H9 (cell line): ENCODE measurements around the gene SRRD. TPM values are rescaled to one million over a fixed set of nuclear protein-coding genes. Genes with fewer than 3 reads are reported as not detected.

Experiments
- DNase-seq: peaks from one replicate; pipeline ENCODE4 v3.0.0-alpha.2; 2017
- H2AFZ ChIP-seq: one replicate; pipeline ENCODE4 v1.6.1; 2013; ENCODE audit warnings: mild to moderate bottlenecking, low read length, control low read depth, moderate library complexity
- H2AK5ac ChIP-seq: 2 replicates; pipeline ENCODE4 v1.6.1; 2013; ENCODE audit warnings: low read length, control low read depth, mixed read lengths; ENCODE audit not compliant: insufficient read length
- H2BK120ac ChIP-seq: one replicate; pipeline ENCODE4 v1.6.1; 2013; ENCODE audit warnings: low read depth, mild to moderate bottlenecking, low read length, control low read depth, inconsistent platforms; ENCODE audit not compliant: poor library complexity, severe bottlenecking
- H2BK12ac ChIP-seq: 2 replicates; pipeline ENCODE4 v1.6.1; 2013; ENCODE audit warnings: low read length, control low read depth, mixed read lengths, low read depth; ENCODE audit not compliant: insufficient read length
- H2BK15ac ChIP-seq: 2 replicates; pipeline ENCODE4 v1.6.1; 2013; ENCODE audit warnings: low read depth, low read length, control low read depth
- H2BK20ac ChIP-seq: one replicate; pipeline ENCODE4 v1.6.1; 2013; ENCODE audit warnings: low read depth, mild to moderate bottlenecking, low read length, control low read depth, inconsistent platforms; ENCODE audit not compliant: poor library complexity, severe bottlenecking
- H2BK5ac ChIP-seq: 2 replicates; pipeline ENCODE4 v1.6.1; 2013; ENCODE audit warnings: low read length, control low read depth, mixed read lengths; ENCODE audit not compliant: insufficient read length
- H3K14ac ChIP-seq: 2 replicates; pipeline ENCODE4 v1.6.1; 2013; ENCODE audit warnings: low read length, control low read depth; ENCODE audit not compliant: insufficient read depth
- H3K18ac ChIP-seq: 2 replicates; pipeline ENCODE4 v1.6.1; 2013; ENCODE audit warnings: low read depth, mild to moderate bottlenecking, mixed read lengths, low read length, control low read depth; ENCODE audit not compliant: insufficient read length
- H3K23ac ChIP-seq: 2 replicates; pipeline ENCODE4 v1.6.1; 2013; ENCODE audit warnings: low read length, control low read depth, mixed read lengths, low read depth; ENCODE audit not compliant: insufficient read length
- H3K23me2 ChIP-seq: 2 replicates; pipeline ENCODE4 v1.6.1; 2013; ENCODE audit warnings: low read depth, mild to moderate bottlenecking, mixed read lengths, low read length, control low read depth; ENCODE audit not compliant: insufficient read length, poor library complexity, severe bottlenecking
- H3K27ac ChIP-seq: 2 replicates; pipeline ENCODE4 v1.5.1; 2013; ENCODE audit warnings: low read length, control low read depth, mixed read lengths, low read depth; ENCODE audit not compliant: insufficient read length
- H3K27me3 ChIP-seq: 2 replicates; pipeline ENCODE4 v1.6.1; 2013; ENCODE audit warnings: low read length, control low read depth, inconsistent platforms; ENCODE audit not compliant: insufficient read depth
- H3K4ac ChIP-seq: 2 replicates; pipeline ENCODE4 v1.6.1; 2013; ENCODE audit warnings: low read depth, mild to moderate bottlenecking, control low read depth, inconsistent platforms, low read length, moderate library complexity
- H3K4me1 ChIP-seq: 2 replicates; pipeline ENCODE4 v1.6.1; 2013; ENCODE audit warnings: low read length, control low read depth, inconsistent platforms; ENCODE audit not compliant: insufficient read depth
- H3K4me2 ChIP-seq: 2 replicates; pipeline ENCODE4 v1.6.1; 2013; ENCODE audit warnings: low read length, control low read depth, mixed read lengths; ENCODE audit not compliant: insufficient read length, insufficient read depth
- H3K56ac ChIP-seq: 2 replicates; pipeline ENCODE4 v1.6.1; 2013; ENCODE audit warnings: low read depth, mild to moderate bottlenecking, mixed read lengths, low read length, control low read depth; ENCODE audit not compliant: insufficient read length
- H3K79me1 ChIP-seq: 2 replicates; pipeline ENCODE4 v1.6.1; 2013; ENCODE audit warnings: low read depth, mild to moderate bottlenecking, moderate library complexity, low read length, control low read depth, inconsistent platforms; ENCODE audit not compliant: insufficient read depth, poor library complexity, severe bottlenecking
- H3K79me2 ChIP-seq: 2 replicates; pipeline ENCODE4 v1.6.1; 2013; ENCODE audit warnings: low read length, control low read depth, inconsistent platforms; ENCODE audit not compliant: insufficient read depth
- H3K9ac ChIP-seq: 2 replicates; pipeline ENCODE4 v1.6.1; 2013; ENCODE audit warnings: low read length, control low read depth, mixed read lengths; ENCODE audit not compliant: insufficient read length; ENCODE audit errors: extremely low read depth
- H3K9me3 ChIP-seq: one replicate; pipeline ENCODE4 v1.6.1; 2013; ENCODE audit warnings: low read depth, low read length, inconsistent platforms; ENCODE audit not compliant: control insufficient read depth
- H3T11ph ChIP-seq: one replicate; pipeline ENCODE4 v1.6.1; 2013; ENCODE audit warnings: mild to moderate bottlenecking, low read length, control low read depth, inconsistent platforms
- H4K20me1 ChIP-seq: one replicate; pipeline ENCODE4 v1.6.1; 2013; ENCODE audit not compliant: control insufficient read depth, insufficient read length, insufficient read depth
- H4K5ac ChIP-seq: 2 replicates; pipeline ENCODE4 v1.6.1; 2013; ENCODE audit warnings: low read depth, mild to moderate bottlenecking, mixed read lengths, low read length, control low read depth; ENCODE audit not compliant: insufficient read length
- H4K8ac ChIP-seq: replicated peaks from 2 replicates; pipeline ENCODE4 v1.6.1; 2013; ENCODE audit warnings: low read length, control low read depth, mixed read lengths, low read depth; ENCODE audit not compliant: insufficient read length
- H4K91ac ChIP-seq: 2 replicates; pipeline ENCODE4 v1.6.1; 2013; ENCODE audit warnings: low read depth, mild to moderate bottlenecking, moderate library complexity, mixed read lengths, low read length, control low read depth; ENCODE audit not compliant: insufficient read length
- H3K27ac Mint-ChIP-seq, 3 experiments: 2 replicates in 2 of 3; 3 replicates in 1 of 3; pipeline ENCODE4 v1.8.0; 2020 to 2021; ENCODE audit warnings: mixed read lengths in 3 of 3, mild to moderate bottlenecking in 1 of 3, moderate library complexity in 1 of 3
- H3K27me3 Mint-ChIP-seq: 2 replicates; pipeline ENCODE4 v1.8.0; 2021; ENCODE audit warnings: low read depth, mild to moderate bottlenecking, moderate library complexity, mixed read lengths
- H3K36me3 Mint-ChIP-seq, 3 experiments: 2 replicates in 2 of 3; 3 replicates in 1 of 3; pipeline ENCODE4 v1.8.0; 2020 to 2021; ENCODE audit warnings: low read depth in 3 of 3, mixed read lengths in 3 of 3; ENCODE audit not compliant: insufficient read depth in 1 of 3
- H3K4me1 Mint-ChIP-seq, 2 experiments: 2 replicates each; pipeline ENCODE4 v1.8.0; 2020; ENCODE audit warnings: mixed read lengths in 2 of 2
- H3K4me3 Mint-ChIP-seq, 2 experiments: 2 replicates in 1 of 2; 3 replicates in 1 of 2; pipeline ENCODE4 v1.8.0; 2020 to 2021; ENCODE audit warnings: mild to moderate bottlenecking in 2 of 2, mixed read lengths in 2 of 2, moderate library complexity in 1 of 2
- H3K9me3 Mint-ChIP-seq, 2 experiments: 2 replicates in 1 of 2; 3 replicates in 1 of 2; pipeline ENCODE4 v1.8.0; 2020; ENCODE audit warnings: mild to moderate bottlenecking in 2 of 2, mixed read lengths in 2 of 2, moderate library complexity in 1 of 2
- CTCF ChIP-seq: fragments of 200-600 bp; sonication (generic); conservative IDR thresholded peaks from 3 replicates; pipeline ENCODE4 v1.8.0; 2021; ENCODE audit warnings: antibody characterized with exemption, mild to moderate bottlenecking
- WGBS: extraction: QIAGEN DNeasy Blood & Tissue Kit; methylation state at CpG from one replicate; pipeline ENCODE4 v1.1.7; 2013; ENCODE audit warnings: missing lambda C conversion rate, low lambda C conversion rate, mixed read lengths; ENCODE audit not compliant: insufficient read length; ENCODE audit errors: extremely low coverage; 5-methylcytosine and 5-hydroxymethylcytosine counted together
- total RNA-seq: library from RNA; stranded (reverse); gene quantifications from 2 replicates; pipeline ENCODE4 v1.2.1, GENCODE V29; 2021

SRRD gene
- total RNA-seq, 1 experiment from 2014 or later: 36.0 TPM

- Histone ChIP-seq H3K79me1 (no peaks in the 10 kb centered on the region), H4K5ac (no peak overlapping the region), H2BK5ac (no peak overlapping the region), H3K4ac (no peak overlapping the region), H2BK120ac (no peak overlapping the region), H3K23ac (no peak overlapping the region), H2BK15ac (no peak overlapping the region), H3K79me2 (peaks cover 1% of the 10 kb centered on the region), H4K8ac (no peak overlapping the region), H3K9me3 (no peaks in the 10 kb centered on the region), H4K20me1 (no peaks in the 10 kb centered on the region), H3K9ac (no peak overlapping the region), H3T11ph (no peak overlapping the region), H3K23me2 (peaks cover 9% of the 10 kb centered on the region), H3K56ac (no peak overlapping the region), H3K4me1 (peaks cover 1% of the 10 kb centered on the region), H2AFZ (no peak overlapping the region), H2BK12ac (no peak overlapping the region), H3K27me3 (no peaks in the 10 kb centered on the region), H3K18ac (no peak overlapping the region), H3K4me2 (no peak overlapping the region), H4K91ac (no peak overlapping the region), H2BK20ac (no peak overlapping the region), H3K27ac (no peak overlapping the region), H2AK5ac (no peak overlapping the region), H3K14ac (no peak overlapping the region)
- Mint-ChIP-seq H3K4me1 (peaks cover 13 to 17% of the 10 kb centered on the region in 2 experiments), H3K4me3 (no peak overlapping the region), H3K36me3 (peaks cover 0 to 3% (median 0%) of the 10 kb centered on the region in 3 experiments; a peak in 1 of 7 replicates), H3K27ac (no peak overlapping the region; a peak in 1 of 7 replicates), H3K9me3 (no peaks in the 10 kb centered on the region), H3K27me3 (no peaks in the 10 kb centered on the region)
- WGBS: no CpG with 5 or more reads among the region's 1 CpG
- DNase-seq: no peak
- no peak for TF ChIP-seq CTCF
Observed at GRCh38 chr22:26516503-26516902, 32.8 kb downstream of the SRRD start.
